GM23338 (cell line): ENCODE measurements around the gene OR56A4. TPM values are rescaled to one million over a fixed set of nuclear protein-coding genes. Genes with fewer than 3 reads are reported as not detected.

ENCODE experiments used
- ATAC-seq: fragments of 200-7000 bp; cut with Tn5 transposase; 3 replicates; pipeline ENCODE4 v1.9.1; 2020
- DNase-seq: peaks from one replicate; pipeline ENCODE4 v3.0.0-alpha.2; 2015; ENCODE audit warnings: low spot score
- H2AFZ ChIP-seq: fragments of 200-600 bp; sonication (generic); 2 replicates; pipeline ENCODE4 v1.8.0; 2016; ENCODE audit warnings: antibody characterized with exemption, mild to moderate bottlenecking, moderate library complexity
- H3F3A ChIP-seq: fragments of 200-600 bp; sonication (generic); replicated peaks from 2 replicates; pipeline ENCODE4 v1.8.0; 2017; ENCODE audit warnings: antibody characterized with exemption, mixed run types, low read depth
- H3K27ac ChIP-seq: fragments of 200-600 bp; sonication (generic); 2 replicates; pipeline ENCODE4 v1.6.1; 2016; ENCODE audit warnings: low read depth
- H3K27me3 ChIP-seq: fragments of 200-600 bp; sonication (generic); 2 replicates; pipeline ENCODE4 v1.8.0; 2016; ENCODE audit warnings: mild to moderate bottlenecking, mixed run types, moderate library complexity; ENCODE audit not compliant: insufficient read depth
- H3K36me3 ChIP-seq: fragments of 200-600 bp; sonication (generic); 2 replicates; pipeline ENCODE4 v1.8.0; 2016; ENCODE audit warnings: mild to moderate bottlenecking; ENCODE audit not compliant: insufficient read depth
- H3K4me1 ChIP-seq: fragments of 200-600 bp; sonication (generic); 2 replicates; pipeline ENCODE4 v1.8.0; 2016; ENCODE audit warnings: mild to moderate bottlenecking, moderate library complexity; ENCODE audit not compliant: insufficient read depth
- H3K4me2 ChIP-seq: fragments of 200-600 bp; sonication (generic); 2 replicates; pipeline ENCODE4 v1.7.1; 2017; ENCODE audit warnings: mixed run types
- H3K4me3 ChIP-seq: fragments of 200-600 bp; sonication (generic); 2 replicates; pipeline ENCODE4 v1.6.1; 2016; ENCODE audit warnings: mixed run types
- H3K79me2 ChIP-seq: fragments of 200-600 bp; sonication (generic); replicated peaks from 2 replicates; pipeline ENCODE4 v1.8.0; 2017; ENCODE audit warnings: mild to moderate bottlenecking; ENCODE audit not compliant: insufficient read depth
- H3K9me2 ChIP-seq: fragments of 200-600 bp; sonication (generic); 2 replicates; pipeline ENCODE4 v1.8.0; 2017; ENCODE audit not compliant: insufficient read depth
- H4K20me1 ChIP-seq: fragments of 200-600 bp; sonication (generic); replicated peaks from 2 replicates; pipeline ENCODE4 v1.8.0; 2017; ENCODE audit warnings: mild to moderate bottlenecking; ENCODE audit not compliant: insufficient read depth
- H3K27ac Mint-ChIP-seq: 2 replicates; pipeline ENCODE4 v1.8.0; 2020; ENCODE audit warnings: inconsistent platforms, mild to moderate bottlenecking, moderate library complexity, mixed read lengths
- H3K27me3 Mint-ChIP-seq: 3 replicates; pipeline ENCODE4 v1.8.0; 2022; ENCODE audit warnings: low read depth, mild to moderate bottlenecking, moderate library complexity, mixed read lengths, inconsistent platforms; ENCODE audit not compliant: insufficient read depth, poor library complexity
- H3K36me3 Mint-ChIP-seq: 3 replicates; pipeline ENCODE4 v1.8.0; 2021; ENCODE audit warnings: low read depth, mild to moderate bottlenecking, inconsistent platforms, moderate library complexity, mixed read lengths
- H3K4me1 Mint-ChIP-seq: 3 replicates; pipeline ENCODE4 v1.8.0; 2020; ENCODE audit warnings: mild to moderate bottlenecking, inconsistent platforms, mixed read lengths
- H3K4me3 Mint-ChIP-seq: 3 replicates; pipeline ENCODE4 v1.8.0; 2021; ENCODE audit warnings: moderate library complexity, mild to moderate bottlenecking, inconsistent platforms, mixed read lengths
- H3K9me3 Mint-ChIP-seq: 3 replicates; pipeline ENCODE4 v1.8.0; 2020; ENCODE audit warnings: moderate library complexity, mild to moderate bottlenecking, inconsistent platforms, mixed read lengths
- CREB1 ChIP-seq: fragments of 250-450 bp; sonication (Bioruptor Pico); IDR thresholded peaks from 2 replicates; pipeline ENCODE4 v1.5.0; 2020; ENCODE audit warnings: low read depth, mild to moderate bottlenecking, moderate library complexity
- ETS1 ChIP-seq: IDR thresholded peaks from 2 replicates; pipeline ENCODE4 v1.6.1; 2016; ENCODE audit warnings: antibody characterized with exemption
- EZH2phosphoT487 ChIP-seq: fragments of 200-600 bp; sonication (generic); IDR thresholded peaks from one replicate; pipeline ENCODE4 v1.8.1; 2018; ENCODE audit warnings: antibody characterized with exemption; ENCODE audit not compliant: unreplicated experiment
- NANOG ChIP-seq: IDR thresholded peaks from 2 replicates; pipeline ENCODE4 v1.6.1; 2016; ENCODE audit warnings: antibody characterized with exemption, borderline replicate concordance
- POLR2AphosphoS5 ChIP-seq: IDR thresholded peaks from 2 replicates; pipeline ENCODE4 v1.6.1; 2016; ENCODE audit warnings: antibody characterized with exemption, low read depth
- REST ChIP-seq: IDR thresholded peaks from one replicate; pipeline ENCODE4 v1.6.1; 2018; ENCODE audit warnings: antibody characterized with exemption; ENCODE audit not compliant: unreplicated experiment
- STAT1 ChIP-seq: IDR thresholded peaks from one replicate; pipeline ENCODE4 v1.6.1; 2016; ENCODE audit warnings: antibody characterized with exemption; ENCODE audit not compliant: unreplicated experiment
- ZNF331 ChIP-seq: fragments of 250-450 bp; sonication (Bioruptor Pico); IDR thresholded peaks from 2 replicates; pipeline ENCODE4 v1.5.0; 2020; ENCODE audit warnings: low read depth, mild to moderate bottlenecking, moderate library complexity
- polyA plus RNA-seq: library from polyadenylated mRNA; unstranded; fragments of >200 nt; fragmentation: Nextera tagmentation; extraction: Ambion mirVana; gene quantifications from 2 replicates; pipeline ENCODE4 v1.2.1, GENCODE V29; 2016
- small RNA-seq: library from RNA; depleted of rRNA; stranded (forward); fragments of <200 nt; gene quantifications from one replicate; pipeline ENCODE3, GENCODE V24; 2014; ENCODE audit warnings: low replicate concordance
- total RNA-seq: library from RNA; depleted of rRNA; stranded (reverse); fragments of >200 nt; shearing (Covaris generic); gene quantifications from 2 replicates; pipeline ENCODE4 v1.2.3, GENCODE V29; 2014; rRNA removed

Gene OR56A4
- total and polyA plus RNA-seq, 2 experiments from 2014 or later, result 0.10 to 0.23 TPM

GRCh38 chr11:5955586-5955985, 51.2 kb downstream of the OR56A4 start:
- ATAC-seq, result no peak
- no peak overlapping the region for H3K4me2 ChIP-seq
- H3K27me3 Mint-ChIP-seq, result no peaks in the 10 kb centered on the region
- no peak overlapping the region for H3K4me3 ChIP-seq
- no peaks in the 10 kb centered on the region for H3K4me1 ChIP-seq
- peaks cover 3% of the 10 kb centered on the region; the same call in 1 of the 3 replicates for H3K4me1 Mint-ChIP-seq
- no peak overlapping the region for H3K27ac ChIP-seq
- H3K4me3 Mint-ChIP-seq, result no peak overlapping the region
- H3K27me3 ChIP-seq, result no peaks in the 10 kb centered on the region
- H2AFZ ChIP-seq, result no peak overlapping the region
- no peaks in the 10 kb centered on the region for H3F3A ChIP-seq
- DNase-seq, result no peak
- peaks cover 3% of the 10 kb centered on the region; the same call in 1 of the 3 replicates for H3K36me3 Mint-ChIP-seq
- no peaks in the 10 kb centered on the region for H3K79me2 ChIP-seq
- H4K20me1 ChIP-seq, result no peaks in the 10 kb centered on the region
- peaks cover 12% of the 10 kb centered on the region for H3K9me3 Mint-ChIP-seq
- H3K36me3 ChIP-seq, result no peaks in the 10 kb centered on the region
- TF ChIP-seq ETS1, result no peak
- TF ChIP-seq POLR2AphosphoS5, result no peak
- no peak for TF ChIP-seq ZNF331 (CRISPR knock-in tag)
- no peak for TF ChIP-seq CREB1 (CRISPR knock-in tag)
- TF ChIP-seq EZH2phosphoT487, result no peak
- TF ChIP-seq NANOG, result no peak
- no peak for TF ChIP-seq STAT1
- no peak for TF ChIP-seq REST
- no peaks in the 10 kb centered on the region for H3K9me2 ChIP-seq
- no peak overlapping the region for H3K27ac Mint-ChIP-seq

Small RNA genes within 50 kb of the gene (small RNA-seq; reads per million reads assigned to genes)
- not detected for gene RNA5SP329

Other genes with a start within 250 kb of the OR56A4 start
- gene OR52N5, start 223.6 kb downstream of the OR56A4 start, total RNA-seq, result not detected in 2 replicates
- not detected in 2 replicates for gene OR52N5, start 223.6 kb downstream of the OR56A4 start, polyA plus RNA-seq
- not detected in 2 replicates for gene OR52N1, start 215.7 kb downstream of the OR56A4 start, total RNA-seq
- not detected in 2 replicates for gene OR52N1, start 215.7 kb downstream of the OR56A4 start, polyA plus RNA-seq
- gene OR52N2, start 198.0 kb downstream of the OR56A4 start, total RNA-seq, result 0.89 TPM in 1 of 2 replicates, not detected in the other
- 0.19 and 0.43 TPM in 2 replicates for gene OR52N2, start 198.0 kb downstream of the OR56A4 start, polyA plus RNA-seq
- 0.66 TPM in 1 of 2 replicates, not detected in the other for gene OR52E6, start 165.0 kb downstream of the OR56A4 start, total RNA-seq
- gene OR52E6, start 165.0 kb downstream of the OR56A4 start, polyA plus RNA-seq, result not detected in 2 replicates
- gene OR52E8, start 149.3 kb downstream of the OR56A4 start, total RNA-seq, result 0.21 TPM in 1 of 2 replicates, not detected in the other
- not detected in 2 replicates for gene OR52E8, start 149.3 kb downstream of the OR56A4 start, polyA plus RNA-seq
- gene OR52E4, start 126.3 kb downstream of the OR56A4 start, total RNA-seq, result not detected in 2 replicates
- gene OR52E4, start 126.3 kb downstream of the OR56A4 start, polyA plus RNA-seq, result not detected in 2 replicates
- gene OR52E5, start 113.7 kb downstream of the OR56A4 start, total RNA-seq, result not detected in 2 replicates
- not detected in 2 replicates for gene OR52E5, start 113.7 kb downstream of the OR56A4 start, polyA plus RNA-seq
- gene OR56A3, start 64.7 kb downstream of the OR56A4 start, total RNA-seq, result not detected in 2 replicates
- not detected in 2 replicates for gene OR56A3, start 64.7 kb downstream of the OR56A4 start, polyA plus RNA-seq
- gene OR56A5, start 38.5 kb downstream of the OR56A4 start, total RNA-seq, result 1.9 TPM in 1 of 2 replicates, not detected in the other
- gene OR56A5, start 38.5 kb downstream of the OR56A4 start, polyA plus RNA-seq, result not detected in 2 replicates
- gene OR52L1, start 20.0 kb downstream of the OR56A4 start, total RNA-seq, result 0.17 TPM in 1 of 2 replicates, not detected in the other
- gene OR52L1, start 20.0 kb downstream of the OR56A4 start, polyA plus RNA-seq, result not detected in 2 replicates
- gene OR56A1, start 23.8 kb upstream of the OR56A4 start, total RNA-seq, result 0.35 and 0.97 TPM in 2 replicates
- 0.06 and 0.10 TPM in 2 replicates for gene OR56A1, start 23.8 kb upstream of the OR56A4 start, polyA plus RNA-seq
- not detected in 2 replicates for gene OR56B4, start 100.7 kb upstream of the OR56A4 start, total RNA-seq
- not detected in 2 replicates for gene OR56B4, start 100.7 kb upstream of the OR56A4 start, polyA plus RNA-seq
- not detected in 2 replicates for gene OR52B2, start 163.4 kb upstream of the OR56A4 start, total RNA-seq
- not detected in 2 replicates for gene OR52B2, start 163.4 kb upstream of the OR56A4 start, polyA plus RNA-seq
- gene OR52W1, start 192.3 kb upstream of the OR56A4 start, total RNA-seq, result not detected in 2 replicates
- gene OR52W1, start 192.3 kb upstream of the OR56A4 start, polyA plus RNA-seq, result not detected in 2 replicates
- gene C11orf42, start 198.6 kb upstream of the OR56A4 start, total RNA-seq, result not detected in 2 replicates
- not detected in 2 replicates for gene C11orf42, start 198.6 kb upstream of the OR56A4 start, polyA plus RNA-seq
- gene FHIP1B, start 227.7 kb upstream of the OR56A4 start, total RNA-seq, result 20.0 and 34.5 TPM in 2 replicates
- 10.3 TPM in 2 replicates for gene FHIP1B, start 227.7 kb upstream of the OR56A4 start, polyA plus RNA-seq
- gene CNGA4, start 232.1 kb upstream of the OR56A4 start, total RNA-seq, result not detected in 2 replicates
- gene CNGA4, start 232.1 kb upstream of the OR56A4 start, polyA plus RNA-seq, result 0.15 TPM in 1 of 2 replicates, not detected in the other